CMK (cell line): ENCODE results near the gene KLHL29.

Experiments used
- DNase-seq: peaks from one replicate; pipeline ENCODE4 v3.0.0-alpha.2; 2010; ENCODE audit warnings: low read depth

Gene KLHL29

GRCh38 chr2:23513245-23513871 lies 128.4 kb downstream of the KLHL29 start:
- no peak for DNase-seq

- no peak for DNase-seq
Observed at GRCh38 chr2:23513872-23514793, 129.2 kb downstream of the KLHL29 start.

- DNase-seq, result no peak
Observed at GRCh38 chr2:23516520-23517256, 131.7 kb downstream of the KLHL29 start.

- no peak for DNase-seq
Observed at GRCh38 chr2:23518481-23519333, 133.7 kb downstream of the KLHL29 start.

- DNase-seq, result no peak
Observed at GRCh38 chr2:23519334-23519651, 134.3 kb downstream of the KLHL29 start.

- DNase-seq, result no peak
Observed at GRCh38 chr2:23520256-23520655, 135.3 kb downstream of the KLHL29 start.

- DNase-seq, result no peak
Observed at GRCh38 chr2:23521060-23521459, 136.1 kb downstream of the KLHL29 start.

GRCh38 chr2:23522726-23523372 lies 137.9 kb downstream of the KLHL29 start:
- no peak for DNase-seq

- DNase-seq, result no peak
Observed at GRCh38 chr2:23523373-23524260, 138.6 kb downstream of the KLHL29 start.

- no peak for DNase-seq
Observed at GRCh38 chr2:23524261-23524706, 139.3 kb downstream of the KLHL29 start.

- no peak for DNase-seq
Observed at GRCh38 chr2:23525137-23525765, 140.3 kb downstream of the KLHL29 start.

GRCh38 chr2:23526114-23526513 lies 141.1 kb downstream of the KLHL29 start:
- no peak for DNase-seq

- DNase-seq, result no peak
Observed at GRCh38 chr2:23526835-23527790, 142.1 kb downstream of the KLHL29 start.

- DNase-seq, result no peak
Observed at GRCh38 chr2:23528171-23528570, 143.2 kb downstream of the KLHL29 start.

- DNase-seq, result peak; percentile 50
Observed at GRCh38 chr2:23528690-23529089, 143.7 kb downstream of the KLHL29 start.

- no peak for DNase-seq
Observed at GRCh38 chr2:23529659-23530058, 144.7 kb downstream of the KLHL29 start.

- no peak for DNase-seq
Observed at GRCh38 chr2:23530206-23530908, 145.4 kb downstream of the KLHL29 start.

GRCh38 chr2:23530909-23531276 lies 145.9 kb downstream of the KLHL29 start:
- DNase-seq, result no peak
